T follicular helper cell (primary cell): Measurements from ENCODE around the gene SMURF2.
A peak's percentile ranks its signal among the peaks of the same experiment; 100 is the strongest.

Source experiments
- DNase-seq: peaks from one replicate; pipeline ENCODE4 v3.0.0-alpha.2; 2020; ENCODE audit warnings: low read depth

Gene SMURF2

DNA sequence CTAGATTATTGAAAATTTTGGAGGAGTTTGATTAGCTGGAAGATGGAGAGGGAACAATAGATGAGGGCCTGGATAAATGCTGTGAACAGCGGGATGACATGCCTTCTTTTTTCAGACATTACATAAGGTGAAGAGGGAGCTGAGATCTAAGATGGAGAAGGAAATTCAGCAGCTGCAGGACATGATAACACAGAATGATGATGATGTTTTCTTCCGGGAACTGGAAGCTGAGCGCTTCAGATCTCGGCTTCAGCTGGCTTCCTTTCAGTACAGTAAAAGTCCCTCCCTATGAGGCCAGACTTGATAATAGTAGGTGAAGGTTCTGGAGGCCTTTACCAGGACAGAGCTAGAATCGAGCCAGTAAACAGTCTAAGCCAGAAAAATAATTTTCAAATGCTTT, 124.6 kb downstream of the SMURF2 start:
- no peak for DNase-seq

DNA sequence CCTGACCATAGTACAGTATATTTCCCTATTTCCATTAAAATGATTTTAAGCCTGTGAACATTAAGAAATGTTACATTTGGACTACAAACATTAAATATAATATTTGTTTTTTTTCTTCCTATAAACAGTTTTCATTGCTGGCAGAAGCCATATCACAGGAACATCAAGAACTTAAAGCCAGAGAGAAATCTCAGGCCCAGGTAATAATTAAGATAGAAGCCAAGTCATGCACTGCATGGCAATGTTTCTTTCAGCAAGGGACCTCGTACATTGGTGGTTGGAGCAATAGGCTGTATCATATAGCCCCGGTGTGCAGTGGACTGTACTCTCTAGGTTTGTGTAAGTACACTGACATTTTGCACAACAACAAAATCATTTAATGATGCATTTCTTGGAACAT, 125.2 kb downstream of the SMURF2 start:
- DNase-seq = no peak

DNA sequence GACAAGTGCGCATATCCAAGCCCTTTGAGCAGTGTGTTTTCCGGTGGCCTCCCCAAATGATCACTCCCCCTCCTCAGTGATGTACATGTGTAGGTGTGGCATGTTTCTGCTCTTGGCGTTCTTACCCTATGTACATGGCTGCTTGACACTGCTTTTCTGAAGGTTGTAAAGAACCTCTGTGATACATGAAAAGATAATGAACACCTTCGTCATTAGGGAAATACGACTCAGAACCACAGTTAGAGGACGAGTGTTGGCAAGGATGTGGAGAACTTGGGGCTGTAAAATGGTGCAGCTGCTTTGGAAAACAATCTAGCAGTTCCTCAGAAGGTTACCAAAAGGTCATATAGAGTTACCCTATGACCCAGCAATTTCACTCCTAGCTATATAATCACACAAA, 126.8 kb downstream of the SMURF2 start:
- DNase-seq = no peak

DNA sequence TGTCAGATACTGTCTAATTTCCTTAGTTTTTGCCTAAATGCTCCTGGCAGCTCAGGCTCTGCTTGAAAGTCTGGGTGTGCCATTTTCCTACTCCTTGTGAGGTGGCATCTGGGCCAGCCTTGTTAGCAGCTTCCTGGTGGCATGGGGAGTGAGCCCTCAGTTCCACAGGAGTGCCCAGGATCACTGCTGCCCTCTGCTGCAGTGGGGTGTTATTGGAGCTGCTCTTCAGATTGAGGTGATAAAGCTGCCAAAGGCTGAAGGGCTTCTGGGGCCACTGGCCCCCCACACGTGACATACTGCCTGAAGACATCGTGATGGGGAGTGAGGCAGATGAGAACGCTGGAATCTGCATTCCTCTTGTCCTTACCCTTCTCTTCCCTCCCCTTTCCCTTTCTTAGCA, 127.9 kb downstream of the SMURF2 start:
- DNase-seq = no peak

DNA sequence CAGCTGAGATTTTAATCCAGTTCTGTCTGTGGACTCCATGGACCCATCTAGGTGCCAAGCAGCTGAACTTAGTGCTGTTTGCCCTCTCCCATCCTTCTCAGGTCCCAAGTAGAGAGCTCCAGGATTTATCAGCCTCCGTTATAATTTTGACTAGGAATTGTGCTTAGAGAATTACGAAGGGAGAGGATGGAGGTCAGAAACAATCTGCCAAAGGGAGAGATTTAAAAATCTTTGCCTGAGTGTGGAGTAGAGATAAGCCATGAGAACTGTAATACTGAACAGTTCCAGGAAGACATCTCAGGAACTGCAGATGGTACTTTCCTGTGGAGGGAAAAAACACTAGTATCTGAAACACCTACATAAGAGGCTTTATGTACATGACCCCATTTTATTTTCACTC, 128.3 kb downstream of the SMURF2 start:
- no peak for DNase-seq

DNA sequence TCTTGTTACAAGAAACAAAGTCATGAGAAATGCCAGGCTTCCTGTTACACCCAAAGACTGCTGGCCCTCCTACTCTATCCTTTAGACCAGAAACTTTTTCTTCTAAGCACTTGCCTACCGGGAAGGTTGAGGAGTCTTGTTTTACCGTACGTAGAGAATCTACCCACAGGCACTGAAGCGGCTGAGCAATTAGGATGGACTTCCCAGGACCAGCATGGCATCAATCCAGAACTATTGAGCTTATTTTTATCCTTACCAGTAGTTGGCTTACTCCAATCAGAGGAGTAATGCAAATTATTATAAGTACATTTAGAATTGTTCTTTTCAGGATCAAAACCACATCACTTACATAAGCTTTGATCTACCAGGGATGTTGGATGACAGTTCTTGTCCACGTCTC, 129.7 kb downstream of the SMURF2 start:
- DNase-seq = no peak

DNA sequence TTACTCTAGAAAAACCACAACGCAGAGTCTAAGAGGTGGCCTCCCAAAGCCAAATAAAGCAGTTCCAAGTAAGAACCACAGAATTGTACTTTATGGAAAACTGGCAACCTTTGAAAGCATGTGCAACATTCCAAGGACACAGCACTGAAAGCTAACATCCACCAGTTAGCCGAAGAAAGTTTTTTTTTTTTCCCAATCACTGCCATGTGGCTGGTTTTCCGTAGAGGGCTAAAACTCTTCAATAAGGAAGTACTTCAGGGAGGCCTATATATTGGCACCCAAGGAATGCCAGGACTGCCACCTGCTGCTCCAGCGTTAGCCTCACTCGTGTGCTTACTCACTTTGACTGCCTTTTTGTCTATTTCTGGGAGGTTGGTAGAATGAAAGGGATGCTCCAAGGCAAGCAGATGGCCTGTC, 130.1 kb downstream of the SMURF2 start:
- no peak for DNase-seq

DNA sequence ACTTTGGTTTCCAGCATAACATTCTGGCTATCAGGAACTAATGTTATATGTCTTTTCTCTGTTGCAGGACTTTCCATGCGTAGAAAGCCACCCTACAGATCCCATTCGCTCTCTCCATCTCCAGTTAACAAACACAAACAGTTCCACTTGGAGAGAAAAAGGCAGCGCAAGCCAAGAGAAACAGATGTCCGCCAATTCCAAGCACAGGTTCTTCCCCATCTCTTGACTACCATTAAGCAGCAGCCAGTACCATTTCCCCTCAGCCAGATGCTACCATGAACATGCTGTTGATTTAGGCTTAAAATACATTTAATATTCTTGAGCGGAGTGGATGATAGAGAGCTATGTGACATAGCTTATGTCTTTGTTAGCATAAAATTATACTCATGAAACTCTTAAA, 132.9 kb downstream of the SMURF2 start:
- DNase-seq = no peak

DNA sequence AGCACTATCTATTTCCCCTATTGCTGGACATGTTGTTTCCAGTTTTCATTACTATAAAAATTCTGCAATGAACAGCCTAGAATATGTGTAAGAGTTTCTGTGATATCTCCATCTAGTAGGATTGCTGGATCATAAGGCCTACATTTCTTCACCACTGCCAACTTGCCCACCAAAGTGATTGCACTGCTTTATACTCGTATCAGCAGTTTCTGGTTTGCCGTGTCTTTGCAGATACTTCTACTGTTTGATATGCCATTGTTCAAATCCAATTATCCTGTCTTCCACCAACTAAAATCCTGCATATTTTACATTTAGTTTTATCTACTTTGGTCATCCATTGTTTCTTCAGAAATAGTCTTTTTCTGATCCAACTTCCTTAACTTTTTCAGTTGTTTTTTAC, 134.2 kb downstream of the SMURF2 start:
- DNase-seq = no peak

DNA sequence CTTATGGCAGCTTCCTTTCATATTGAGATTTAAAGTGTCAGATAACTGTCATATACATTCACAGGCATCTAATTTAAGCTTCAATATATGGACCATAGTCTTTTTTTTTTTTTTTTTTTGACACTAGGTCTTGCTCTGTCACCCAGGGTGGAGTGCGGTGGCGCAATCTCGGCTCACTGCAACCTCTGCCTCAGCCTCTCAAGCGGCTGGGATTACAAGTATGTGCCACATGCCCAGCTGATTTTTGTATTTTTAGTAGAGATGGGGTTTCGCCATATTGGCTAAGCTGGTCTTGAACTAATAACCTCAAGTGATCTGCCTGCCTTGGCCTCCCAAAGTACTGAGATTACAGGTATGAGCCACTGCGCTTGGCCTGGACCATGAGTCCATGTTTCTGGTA, 141.7 kb downstream of the SMURF2 start:
- no peak for DNase-seq

DNA sequence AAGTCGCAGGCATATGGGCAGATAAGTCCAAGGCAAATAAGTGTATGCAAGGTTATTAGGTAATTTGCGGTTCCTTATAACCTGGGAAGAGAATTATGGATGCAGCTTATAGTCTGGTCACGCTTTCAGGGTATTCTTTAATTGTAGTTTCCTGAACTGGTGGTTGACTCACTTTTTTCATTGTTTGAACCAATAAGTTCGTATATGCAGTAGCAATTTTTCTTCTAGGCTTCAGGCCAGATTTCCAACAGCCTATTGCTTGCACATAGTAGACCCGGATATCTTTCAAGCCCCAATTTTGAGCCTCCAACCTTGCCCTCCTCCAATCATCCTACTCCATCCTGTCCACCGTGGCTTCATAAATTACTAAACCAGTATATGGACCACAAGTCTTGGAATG, 142.5 kb downstream of the SMURF2 start:
- no peak for DNase-seq

DNA sequence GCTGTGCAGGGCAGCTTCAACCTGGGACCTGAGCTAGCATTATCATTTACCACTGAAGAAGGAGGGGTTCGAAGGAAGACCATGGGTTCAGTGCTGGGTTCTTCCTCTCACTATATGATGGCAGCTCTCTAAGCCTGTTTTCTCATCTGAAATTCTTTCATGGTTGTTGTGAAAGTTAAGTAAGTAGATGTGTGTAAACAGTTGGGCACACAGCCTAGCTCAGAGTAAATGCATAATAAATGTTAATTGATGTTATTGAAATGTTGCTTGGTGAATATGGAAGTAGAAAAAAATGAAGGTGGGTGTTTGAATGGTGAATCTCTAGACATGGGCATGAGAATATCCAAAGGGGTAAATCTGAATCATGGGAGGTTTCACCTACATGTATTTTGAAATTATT, 146.3 kb downstream of the SMURF2 start:
- no peak for DNase-seq

DNA sequence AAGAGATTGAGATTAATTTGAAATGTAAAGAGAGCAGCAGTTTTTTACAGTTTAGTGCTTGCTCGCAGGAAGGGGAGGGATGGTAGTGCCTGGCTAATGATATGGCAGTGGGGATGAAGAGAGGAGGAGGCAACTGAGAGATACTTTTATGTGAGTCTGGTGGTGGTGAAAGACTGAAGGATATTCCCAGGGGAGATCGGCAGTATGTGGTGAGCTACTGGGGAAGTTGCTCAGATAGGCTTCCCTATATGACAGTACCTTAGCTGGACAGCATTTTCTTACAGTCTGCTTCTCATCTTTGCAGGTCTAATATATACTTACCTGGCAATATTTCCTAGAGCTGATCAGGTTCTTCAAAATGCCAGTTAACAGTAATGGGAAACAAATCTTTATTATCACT, 146.7 kb downstream of the SMURF2 start:
- DNase-seq = no peak

DNA sequence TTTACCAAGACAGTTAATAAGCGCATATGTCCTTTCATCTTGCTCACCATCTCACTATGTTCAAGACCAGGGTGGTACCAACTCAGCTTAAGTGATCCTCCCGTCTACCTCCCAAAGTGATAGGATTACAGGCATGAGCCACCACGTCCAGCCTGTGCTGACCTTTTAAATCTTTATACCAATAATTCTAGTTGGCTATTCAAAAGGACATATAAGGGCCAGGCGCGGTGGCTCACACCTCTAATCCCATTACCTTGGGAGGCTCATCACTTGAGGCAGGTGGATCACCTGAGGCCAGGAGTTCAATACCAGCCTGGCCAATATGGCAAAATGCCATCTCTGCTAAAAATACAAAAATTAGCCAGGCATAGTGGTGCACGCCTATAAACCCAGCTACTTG, 152.9 kb downstream of the SMURF2 start:
- DNase-seq = no peak

DNA sequence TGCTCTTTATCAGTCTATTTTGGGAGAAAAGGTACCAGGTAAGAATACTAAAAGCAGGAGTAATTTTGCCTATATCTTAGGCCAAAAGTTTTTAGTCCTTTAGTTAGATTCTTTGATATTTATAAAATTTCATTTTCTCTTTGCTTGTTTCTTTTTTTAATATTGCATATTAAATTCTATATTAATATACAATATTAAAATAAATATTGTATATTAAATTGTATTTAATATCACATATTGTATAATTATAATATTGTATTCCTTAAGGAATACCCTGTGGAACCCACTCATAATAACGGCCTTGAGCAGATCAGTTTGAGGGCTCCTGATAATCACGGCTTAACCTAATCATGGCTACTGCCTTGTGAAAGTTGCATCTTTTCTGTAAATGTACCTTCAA, 153.4 kb downstream of the SMURF2 start:
- DNase-seq = no peak

DNA sequence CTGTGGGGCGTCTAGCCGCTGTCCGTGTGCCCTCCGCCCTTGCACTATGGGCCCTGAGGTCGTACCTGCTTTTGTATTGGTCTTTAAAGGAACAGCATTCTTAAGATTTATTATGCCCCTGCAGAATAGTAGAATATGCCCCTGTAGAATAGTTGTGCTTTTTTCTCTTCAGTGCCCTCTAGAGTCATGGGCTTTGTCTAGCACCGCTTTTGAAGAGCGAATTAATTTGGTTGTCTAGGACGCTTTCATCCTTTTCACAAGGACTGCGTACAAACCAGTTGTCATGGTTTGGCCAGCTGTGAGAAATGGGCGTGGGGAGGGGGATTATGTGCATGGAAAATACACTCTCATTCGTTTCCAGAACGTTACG, 154.7 kb downstream of the SMURF2 start:
- peak; percentile 13 for DNase-seq

DNA sequence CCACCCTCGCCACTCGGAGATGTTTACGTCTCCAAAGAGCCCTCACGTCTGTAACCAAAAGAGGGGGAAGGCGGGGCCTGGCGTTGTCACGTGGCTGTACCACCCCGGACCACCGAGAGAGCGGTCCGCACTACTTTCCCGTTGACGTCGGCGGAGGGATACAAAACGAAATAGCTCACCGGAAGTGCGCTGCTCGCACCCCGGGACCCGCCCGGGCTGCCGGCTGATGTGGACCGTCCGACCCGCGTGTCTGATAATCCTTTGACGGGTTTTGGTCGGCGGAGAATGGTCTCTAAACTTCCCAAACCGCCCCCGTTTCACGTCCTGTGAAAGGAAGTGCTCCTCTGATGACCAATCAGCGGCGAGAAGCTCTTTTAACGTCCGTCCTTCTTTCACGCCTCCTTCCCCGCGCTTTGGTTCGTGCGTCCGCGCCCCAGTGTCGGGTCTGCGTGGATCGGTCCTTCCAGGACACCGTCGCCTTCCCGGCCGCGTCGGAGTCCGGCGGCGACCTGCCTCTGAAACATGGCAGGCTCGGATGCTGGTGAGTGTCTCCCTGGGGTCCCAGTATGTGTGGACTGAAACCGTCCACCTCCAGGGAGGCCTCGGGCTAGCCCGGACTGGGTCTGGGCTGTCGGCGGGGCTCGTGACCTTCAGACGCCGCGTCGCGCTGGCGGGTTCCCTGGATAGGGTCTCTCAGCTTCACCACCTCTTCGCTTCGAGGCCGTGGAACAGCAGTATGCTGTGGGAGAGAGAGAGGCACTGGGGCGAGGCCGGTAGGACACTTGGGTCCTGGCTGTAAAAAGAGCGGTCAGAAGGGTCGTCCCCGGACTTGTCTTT, 155.3 kb downstream of the SMURF2 start, which contains the start of gene CEP95:
TSS of gene CEP95 (plus strand) at position 402 of the 837 bp plus-strand sequence. CDS start at position 523, 121 bp downstream.
- peak; percentile 94 for DNase-seq

DNA sequence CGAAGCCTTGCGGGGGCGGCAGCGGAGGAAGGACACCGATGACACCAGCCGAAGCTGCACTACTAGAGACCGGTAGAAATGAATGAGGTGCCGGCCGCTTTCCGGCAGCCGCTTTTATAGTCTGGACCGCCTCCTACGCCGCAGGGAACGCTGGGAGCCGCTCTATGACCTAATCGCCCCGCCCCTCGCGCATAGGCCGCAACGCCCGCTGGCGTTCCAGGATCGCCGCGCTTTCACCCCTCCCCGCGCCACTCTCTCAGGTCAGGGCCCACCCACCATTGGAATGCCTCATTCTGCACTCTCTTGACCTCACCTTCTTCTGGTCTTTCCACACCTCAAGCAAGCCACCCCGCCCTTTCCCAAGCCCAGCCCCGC, 155.9 kb downstream of the SMURF2 start, which contains the start of gene DDX5:
TSS of gene DDX5 (minus strand) at position 89 of the 375 bp plus-strand sequence. CDS start 170 bp downstream, outside the sequence.
- DNase-seq = peak; percentile 94

DNA sequence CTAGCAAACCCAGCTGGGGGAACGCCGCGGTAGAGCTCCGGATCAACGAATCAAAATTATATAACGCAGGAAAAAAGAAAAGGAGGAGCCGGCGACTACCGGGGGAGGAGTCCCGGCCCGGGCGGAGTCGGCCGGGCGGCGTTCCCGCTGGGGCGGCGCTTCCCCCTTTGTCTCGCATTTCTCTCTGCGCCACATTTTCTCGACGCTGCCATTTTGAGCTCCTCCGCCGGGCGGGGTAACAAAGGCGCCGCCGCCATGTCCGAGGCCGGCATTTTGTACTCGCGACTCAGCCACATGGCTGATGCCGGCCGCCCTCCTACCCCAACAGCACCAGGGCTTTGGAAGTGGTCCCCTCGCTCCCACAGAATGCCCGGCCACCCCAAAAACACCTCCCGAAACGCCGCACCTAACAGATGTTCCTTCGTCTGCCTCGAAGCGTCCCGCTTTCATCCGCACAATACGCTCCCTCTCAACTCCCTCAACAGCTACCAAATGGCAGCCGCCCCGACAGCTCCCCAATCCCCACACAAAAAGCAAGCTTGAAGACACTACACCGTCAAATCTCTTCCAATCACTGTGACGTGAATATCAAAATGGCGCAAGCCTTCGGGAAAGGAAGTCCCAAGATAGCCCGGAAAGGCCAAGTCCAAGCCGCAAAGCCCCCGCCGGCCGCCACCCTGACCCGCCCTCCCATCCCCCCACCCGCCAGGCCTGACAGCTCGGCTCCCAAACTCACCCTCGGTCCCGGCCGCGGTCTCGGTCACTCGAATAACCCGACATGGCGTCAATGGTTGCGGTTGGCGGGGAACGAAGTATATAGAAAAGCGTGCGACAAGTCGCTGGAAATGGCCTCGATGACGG, 156.5 kb downstream of the SMURF2 start:
- peak; percentile 73 for DNase-seq

DNA sequence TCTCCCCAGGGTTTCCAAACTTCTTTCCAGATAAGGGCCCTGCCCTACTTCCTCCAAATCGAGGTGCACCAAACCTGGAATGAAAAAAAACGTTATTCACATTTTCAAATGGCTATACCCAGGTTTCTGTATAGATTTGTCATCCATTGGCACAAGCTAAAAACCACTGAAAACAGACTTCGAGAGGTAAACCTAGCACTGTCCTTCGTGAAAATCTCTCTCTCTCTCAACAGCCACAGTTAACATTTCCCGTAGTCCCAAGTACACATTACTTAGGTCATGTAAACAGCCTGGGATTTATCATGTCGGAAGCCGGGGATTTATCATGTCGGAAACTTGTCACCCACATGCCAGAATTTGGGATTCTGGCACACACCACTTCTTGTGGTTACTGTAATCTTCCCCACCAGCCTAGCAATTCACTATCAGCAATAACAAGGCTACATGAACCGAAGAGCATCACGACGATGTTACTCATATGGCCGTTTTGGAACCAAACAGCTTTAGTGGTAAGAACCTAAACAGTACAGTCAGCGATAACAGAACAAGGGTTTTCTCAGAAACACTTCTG, 157.3 kb downstream of the SMURF2 start:
- DNase-seq = no peak

DNA sequence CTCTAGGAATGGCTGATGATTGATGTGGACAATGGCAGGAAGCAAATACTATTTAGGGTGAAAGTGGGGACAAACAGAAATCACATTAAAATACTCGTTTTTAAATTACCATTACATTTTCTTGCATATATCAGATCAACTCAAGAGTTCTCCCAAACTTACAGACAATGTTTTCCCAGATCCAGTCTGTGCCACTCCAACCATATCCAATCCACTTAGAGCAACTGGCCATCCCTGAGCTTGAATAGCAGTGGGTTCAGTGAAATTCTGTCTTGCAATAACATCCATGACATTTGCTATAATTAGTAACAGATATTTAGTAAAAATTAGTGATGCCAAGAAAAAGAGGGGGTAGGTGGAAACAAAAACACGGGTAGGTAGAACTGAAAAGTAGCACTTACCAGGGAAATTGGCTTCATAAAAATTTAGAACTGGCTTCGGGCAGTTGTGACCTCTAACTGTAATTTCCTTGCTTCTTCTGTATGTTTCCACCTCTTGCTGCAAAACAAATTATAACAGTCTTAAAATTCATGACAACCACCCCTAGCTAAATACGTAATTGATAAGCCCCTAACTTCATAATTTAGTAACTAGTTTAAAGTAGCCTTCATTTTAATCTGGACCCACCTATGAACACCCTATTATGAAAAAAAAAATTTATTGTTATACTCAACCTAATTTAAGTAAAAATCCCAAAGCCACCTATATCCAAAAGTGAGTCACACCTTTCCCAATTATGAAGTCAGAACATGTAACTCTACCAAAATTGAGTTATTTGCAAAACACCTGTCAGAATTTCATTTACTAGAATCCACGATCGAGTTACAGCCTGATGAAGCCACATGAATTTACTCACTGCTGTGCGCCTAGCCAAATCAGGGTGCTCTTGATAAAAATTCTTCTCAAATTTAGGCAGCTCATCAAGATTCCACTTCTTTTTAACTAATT, 158.0 kb downstream of the SMURF2 start:
- no peak for DNase-seq

DNA sequence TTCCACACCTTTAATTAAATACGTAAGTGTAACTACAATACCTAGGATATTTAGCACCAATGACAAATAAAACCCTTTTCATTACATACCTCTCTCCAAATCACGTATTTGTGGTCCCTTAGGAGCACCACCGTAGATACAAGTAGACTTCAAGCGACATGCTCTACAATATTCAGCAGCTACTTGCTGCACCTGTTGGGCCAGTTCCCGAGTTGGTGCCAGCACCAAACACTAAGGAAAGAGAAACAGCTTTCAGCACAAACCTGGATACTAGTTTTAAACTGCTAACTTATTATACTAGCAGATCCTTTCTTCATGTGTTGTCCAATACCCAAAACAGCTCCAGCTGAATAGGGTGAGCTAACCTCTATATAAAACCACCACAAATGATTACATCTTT, 158.8 kb downstream of the SMURF2 start:
- DNase-seq = no peak
